ENCODE results near the gene AQP12A. TPM values are rescaled to one million over a fixed set of nuclear protein-coding genes. Genes with fewer than 3 reads are reported as not detected.

AQP12A gene
- polyA plus RNA-seq, 1 donor (not counting 4 experiments of a cell fraction or from before 2014, with no cell fraction given), result not detected

- H3K4me3 ChIP-seq (ENCODE audit: control insufficient read depth in 2 of 3, extremely low read depth in 1 of 3, insufficient read depth in 2 of 3, low read depth in 1 of 3, low read length in 3 of 3), result no peak overlapping the region
- no peaks in the 10 kb centered on the region for H3K4me1 ChIP-seq (ENCODE audit: control insufficient read depth, extremely low read depth, insufficient read depth, low read length)
- TF ChIP-seq CTCF (optimal IDR thresholded peaks at IDR 0.05 in 1 of 3, IDR thresholded peaks at IDR 0.05 in 1 of 3, conservative IDR thresholded peaks at IDR 0.05 in 1 of 3; ENCODE audit: extremely low read depth in 1 of 3, insufficient read depth in 2 of 3, low read length in 3 of 3), result no peak
- FAIRE-seq (no peak), DNase-seq (ENCODE audit: low read depth, low spot score) (no peak)
- H3K9me1 ChIP-seq (ENCODE audit: control insufficient read depth, extremely low read depth, insufficient read depth, low read length), result no peaks in the 10 kb centered on the region
- peaks cover 40% of the 10 kb centered on the region for H3K27me3 ChIP-seq (ENCODE audit: control insufficient read depth, extremely low read depth, insufficient read depth, low read length)
- H3K4me2 ChIP-seq (ENCODE audit: control insufficient read depth, extremely low read depth, insufficient read depth, low read depth, low read length), result no peak overlapping the region
- no peaks in the 10 kb centered on the region for H3K79me2 ChIP-seq (ENCODE audit: control insufficient read depth, insufficient read depth, low read length)
- H3K9me3 ChIP-seq (ENCODE audit: control insufficient read depth, low read depth, low read length), result no peaks in the 10 kb centered on the region
- dilution Hi-C loops (cut with MboI; ENCODE audit: extremely low pct_ligation_motif_present, low sequenced_read_pairs), result no loop called here
- H3K36me3 ChIP-seq (ENCODE audit: control insufficient read depth in 2 of 2, extremely low read depth in 1 of 2, insufficient read depth in 2 of 2, low read length in 2 of 2), result no peaks in the 10 kb centered on the region
- no peak overlapping the region for H2AFZ ChIP-seq (ENCODE audit: control insufficient read depth, low read length)
- no peak overlapping the region for H3K27ac ChIP-seq (ENCODE audit: control insufficient read depth, insufficient read depth, low read length)
- H3K9ac ChIP-seq (ENCODE audit: control insufficient read depth, extremely low read depth, insufficient read depth, low read length), result no peak overlapping the region
- no peaks in the 10 kb centered on the region for H4K20me1 ChIP-seq (ENCODE audit: control insufficient read depth, extremely low read depth, insufficient read depth, low read length)
These were observed 19.6 kb downstream of the AQP12A start for GRCh38 chr2:240711296-240711695.

- H3K4me2 ChIP-seq (ENCODE audit: control insufficient read depth, extremely low read depth, insufficient read depth, low read depth, low read length), result no peak overlapping the region
- no peak overlapping the region for H2AFZ ChIP-seq (ENCODE audit: control insufficient read depth, low read length)
- H3K27ac ChIP-seq (ENCODE audit: control insufficient read depth, insufficient read depth, low read length), result no peak overlapping the region
- H3K79me2 ChIP-seq (ENCODE audit: control insufficient read depth, insufficient read depth, low read length), result no peaks in the 10 kb centered on the region
- no peak overlapping the region for H3K4me3 ChIP-seq (ENCODE audit: control insufficient read depth in 2 of 3, extremely low read depth in 1 of 3, insufficient read depth in 2 of 3, low read depth in 1 of 3, low read length in 3 of 3)
- no peaks in the 10 kb centered on the region for H3K9me1 ChIP-seq (ENCODE audit: control insufficient read depth, extremely low read depth, insufficient read depth, low read length)
- no peaks in the 10 kb centered on the region for H3K36me3 ChIP-seq (ENCODE audit: control insufficient read depth in 2 of 2, extremely low read depth in 1 of 2, insufficient read depth in 2 of 2, low read length in 2 of 2)
- no peaks in the 10 kb centered on the region for H4K20me1 ChIP-seq (ENCODE audit: control insufficient read depth, extremely low read depth, insufficient read depth, low read length)
- H3K27me3 ChIP-seq (ENCODE audit: control insufficient read depth, extremely low read depth, insufficient read depth, low read length), result peaks cover 38% of the 10 kb centered on the region
- H3K9me3 ChIP-seq (ENCODE audit: control insufficient read depth, low read depth, low read length), result no peaks in the 10 kb centered on the region
- TF ChIP-seq EZH2 (IDR thresholded peaks at IDR 0.05; ENCODE audit: low read length) (no peak), CTCF (optimal IDR thresholded peaks at IDR 0.05 in 1 of 3, IDR thresholded peaks at IDR 0.05 in 1 of 3, conservative IDR thresholded peaks at IDR 0.05 in 1 of 3; ENCODE audit: extremely low read depth in 1 of 3, insufficient read depth in 2 of 3, low read length in 3 of 3) (no peak)
- DNase-seq (ENCODE audit: low read depth, low spot score) (no peak), FAIRE-seq (no peak)
- H3K9ac ChIP-seq (ENCODE audit: control insufficient read depth, extremely low read depth, insufficient read depth, low read length), result no peak overlapping the region
- H3K4me1 ChIP-seq (ENCODE audit: control insufficient read depth, extremely low read depth, insufficient read depth, low read length), result no peaks in the 10 kb centered on the region
- dilution Hi-C loops (cut with MboI; ENCODE audit: extremely low pct_ligation_motif_present, low sequenced_read_pairs), result no loop called here
These were observed 20.0 kb downstream of the AQP12A start for GRCh38 chr2:240711701-240712100.
